ENCODE data around the gene SIRT3.

The SIRT3 gene

DNA sequence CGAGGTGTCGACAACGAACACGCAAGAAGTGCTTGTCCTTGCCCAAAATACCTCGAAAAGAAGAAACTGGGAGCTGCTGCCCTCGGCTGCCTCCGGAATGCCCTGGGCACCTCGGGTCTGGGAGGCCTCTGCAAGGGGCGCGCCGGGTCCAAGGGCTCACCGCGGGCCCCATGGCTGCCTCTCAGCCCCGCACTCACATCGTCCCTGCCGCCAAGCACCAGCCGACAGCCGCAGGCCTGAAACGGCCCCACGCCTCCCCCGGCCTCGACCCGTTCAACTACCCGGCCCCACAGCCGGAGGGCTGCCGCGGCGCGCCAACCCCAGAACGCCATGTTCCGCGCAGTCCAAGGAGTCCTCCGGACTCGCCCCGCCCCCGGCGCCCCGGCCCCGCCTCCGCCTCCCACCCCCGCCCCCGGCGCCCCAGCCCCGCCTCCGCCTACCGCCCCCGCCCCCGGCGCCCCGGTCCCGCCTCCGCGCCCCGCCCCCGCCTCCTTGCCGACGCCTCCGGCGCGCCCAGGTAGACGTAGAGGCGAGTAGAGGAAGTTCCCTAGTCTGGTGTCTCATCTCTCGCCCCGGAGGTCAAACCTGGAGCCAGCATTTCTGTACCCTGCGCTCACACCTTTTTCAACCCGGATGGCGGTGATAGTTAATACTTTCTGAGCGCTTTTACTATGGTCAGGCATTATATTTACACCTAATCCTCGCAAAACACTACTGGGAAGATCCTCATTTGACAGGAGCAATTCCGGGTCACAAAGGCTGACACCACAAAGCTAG, at the start of gene SIRT3:
Gene SIRT3 (minus strand): TSS at position 346 of the 777 bp plus-strand sequence. CDS start 14 bp downstream, at position 332.
- DNase-seq, result peak; percentile 83

GRCh38 chr11:285894-286220, 49.7 kb upstream of the SIRT3 start:
- DNase-seq, result no peak

- DNase-seq, result no peak
Observed at GRCh38 chr11:285021-285893, 49.1 kb upstream of the SIRT3 start.

DNA sequence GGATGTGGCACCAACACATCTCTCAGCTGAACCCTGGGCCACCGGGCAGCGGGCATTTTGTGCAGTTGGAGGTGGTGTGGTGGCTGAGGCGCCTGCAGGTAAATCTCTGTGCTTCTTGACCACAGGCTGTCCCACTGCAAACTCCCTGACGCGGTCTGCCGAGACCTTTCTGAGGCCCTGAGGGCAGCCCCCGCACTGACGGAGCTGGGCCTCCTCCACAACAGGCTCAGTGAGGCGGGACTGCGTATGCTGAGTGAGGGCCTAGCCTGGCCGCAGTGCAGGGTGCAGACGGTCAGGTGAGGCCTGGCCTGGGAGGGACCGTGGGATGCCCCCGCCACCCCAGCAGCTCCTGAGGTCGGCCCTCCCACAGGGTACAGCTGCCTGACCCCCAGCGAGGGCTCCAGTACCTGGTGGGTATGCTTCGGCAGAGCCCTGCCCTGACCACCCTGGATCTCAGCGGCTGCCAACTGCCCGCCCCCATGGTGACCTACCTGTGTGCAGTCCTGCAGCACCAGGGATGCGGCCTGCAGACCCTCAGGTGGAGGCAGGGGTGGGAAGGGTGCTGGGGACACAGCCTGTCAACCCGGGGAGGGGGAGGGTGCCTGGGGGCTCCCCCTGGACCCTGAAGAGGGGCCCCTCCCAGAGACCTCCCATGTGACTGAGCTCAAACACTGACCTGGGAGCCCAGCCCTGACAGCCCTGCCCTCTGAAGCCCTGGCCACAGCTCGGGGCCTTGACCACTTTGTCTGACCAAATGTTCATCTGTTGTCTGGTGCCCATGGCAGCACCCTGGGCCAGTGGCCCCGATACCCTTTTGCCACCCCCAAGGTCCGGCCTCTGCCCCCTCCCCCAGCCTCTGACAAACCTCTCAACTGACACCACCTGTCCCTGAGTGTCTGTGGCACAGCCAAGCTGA, 48.2 kb upstream of the SIRT3 start:
- no peak for DNase-seq

GRCh38 chr11:283405-284104, 47.4 kb upstream of the SIRT3 start:
- DNase-seq, result no peak

DNA sequence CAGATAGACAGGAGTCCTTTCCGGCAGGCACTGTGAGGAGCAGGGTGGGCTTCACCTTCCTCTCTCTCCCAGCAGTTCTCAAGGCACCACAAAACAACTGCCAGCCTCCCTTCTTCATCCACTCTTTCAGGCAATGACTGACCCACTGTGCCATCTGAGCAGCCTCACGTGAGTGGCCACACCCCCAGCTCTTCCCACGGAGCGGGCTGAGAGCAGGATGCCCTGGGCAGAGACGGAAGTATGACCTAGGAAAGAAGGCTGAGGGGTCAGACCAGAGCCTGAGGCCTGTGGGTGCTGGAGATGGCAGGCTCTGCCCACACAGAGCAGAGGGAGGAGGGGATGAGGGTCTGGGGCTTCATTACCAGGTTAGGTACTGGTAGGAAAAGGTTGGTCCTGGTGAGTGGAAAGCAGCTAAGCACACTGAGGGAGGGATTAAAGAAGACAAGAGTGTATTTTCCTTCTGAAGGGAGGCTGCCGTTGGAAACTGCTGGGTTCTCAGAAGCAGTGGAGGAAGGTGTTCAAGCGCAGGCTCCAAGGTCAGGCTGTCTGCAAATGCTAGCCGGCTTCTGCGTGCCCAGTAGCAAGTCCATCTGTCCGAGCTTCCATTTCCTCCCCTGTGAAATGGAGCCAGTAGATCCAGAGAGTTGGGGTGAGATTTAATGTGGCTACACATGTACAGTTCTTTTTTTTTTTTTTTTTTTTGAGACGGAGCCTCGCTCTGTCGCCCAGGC, 46.7 kb upstream of the SIRT3 start:
- DNase-seq, result no peak

DNA sequence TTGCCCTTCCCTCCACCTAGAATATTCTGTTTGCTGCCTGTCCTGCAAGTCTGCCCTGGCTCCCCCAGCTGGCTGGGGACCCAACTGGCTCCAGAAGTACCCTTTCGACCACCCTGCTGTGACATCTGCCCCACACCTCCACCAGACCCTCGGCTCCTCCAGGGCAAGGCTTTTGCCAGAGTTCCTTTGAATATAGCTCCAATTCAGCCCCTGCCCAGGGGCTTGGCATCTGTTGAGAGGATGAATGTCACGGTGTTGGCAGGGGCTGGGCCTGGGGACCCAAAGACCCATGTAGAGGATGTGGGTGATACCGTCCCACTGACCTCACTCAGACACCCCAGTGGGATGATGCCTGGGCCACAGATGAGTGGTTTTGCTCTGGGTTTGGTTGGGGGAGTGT, 46.0 kb upstream of the SIRT3 start:
- no peak for DNase-seq

GRCh38 chr11:281486-282161, 45.5 kb upstream of the SIRT3 start:
- DNase-seq, result no peak

- DNase-seq, result no peak
Observed at GRCh38 chr11:280706-281485, 44.8 kb upstream of the SIRT3 start.

DNA sequence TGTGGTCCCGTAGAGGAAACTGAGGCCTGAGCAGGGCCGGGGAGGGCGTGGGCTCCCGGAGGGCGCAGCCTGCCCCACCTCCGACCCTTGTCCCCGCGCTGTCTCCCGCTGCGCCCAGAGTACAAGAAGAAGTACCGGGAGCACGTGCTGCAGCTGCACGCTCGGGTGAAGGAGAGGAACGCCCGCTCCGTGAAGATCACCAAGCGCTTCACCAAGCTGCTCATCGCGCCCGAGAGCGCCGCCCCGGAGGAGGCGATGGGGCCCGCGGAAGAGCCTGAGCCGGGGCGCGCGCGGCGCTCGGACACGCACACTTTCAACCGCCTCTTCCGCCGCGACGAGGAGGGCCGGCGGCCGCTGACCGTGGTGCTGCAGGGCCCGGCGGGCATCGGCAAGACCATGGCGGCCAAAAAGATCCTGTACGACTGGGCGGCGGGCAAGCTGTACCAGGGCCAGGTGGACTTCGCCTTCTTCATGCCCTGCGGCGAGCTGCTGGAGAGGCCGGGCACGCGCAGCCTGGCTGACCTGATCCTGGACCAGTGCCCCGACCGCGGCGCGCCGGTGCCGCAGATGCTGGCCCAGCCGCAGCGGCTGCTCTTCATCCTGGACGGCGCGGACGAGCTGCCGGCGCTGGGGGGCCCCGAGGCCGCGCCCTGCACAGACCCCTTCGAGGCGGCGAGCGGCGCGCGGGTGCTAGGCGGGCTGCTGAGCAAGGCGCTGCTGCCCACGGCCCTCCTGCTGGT, 44.0 kb upstream of the SIRT3 start:
- DNase-seq, result no peak

- no peak for DNase-seq
Observed at GRCh38 chr11:279040-279965, 43.2 kb upstream of the SIRT3 start.

- DNase-seq, result no peak
Observed at GRCh38 chr11:278001-278951, 42.1 kb upstream of the SIRT3 start, which contains the start of gene NLRP6. Gene NLRP6, plus strand, starts transcription at chr11:278407. Its CDS starts 163 bp downstream, at chr11:278570.

- no peak for DNase-seq
Observed at GRCh38 chr11:276219-276618, 40.1 kb upstream of the SIRT3 start.

DNA sequence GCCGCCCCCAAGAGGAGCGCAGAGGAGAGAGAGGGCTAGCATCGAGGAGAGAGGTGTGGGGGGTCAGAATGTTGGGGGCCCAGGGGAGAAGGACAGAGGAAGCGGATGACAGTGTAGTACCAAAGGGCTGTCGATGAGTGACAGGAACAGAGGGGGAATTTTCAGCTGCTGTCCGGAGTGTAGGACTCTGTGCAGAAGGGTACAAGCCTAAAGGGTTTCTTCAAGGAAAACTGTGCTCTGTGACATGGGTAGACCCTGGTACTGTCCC, 36.7 kb upstream of the SIRT3 start:
- DNase-seq, result no peak

DNA sequence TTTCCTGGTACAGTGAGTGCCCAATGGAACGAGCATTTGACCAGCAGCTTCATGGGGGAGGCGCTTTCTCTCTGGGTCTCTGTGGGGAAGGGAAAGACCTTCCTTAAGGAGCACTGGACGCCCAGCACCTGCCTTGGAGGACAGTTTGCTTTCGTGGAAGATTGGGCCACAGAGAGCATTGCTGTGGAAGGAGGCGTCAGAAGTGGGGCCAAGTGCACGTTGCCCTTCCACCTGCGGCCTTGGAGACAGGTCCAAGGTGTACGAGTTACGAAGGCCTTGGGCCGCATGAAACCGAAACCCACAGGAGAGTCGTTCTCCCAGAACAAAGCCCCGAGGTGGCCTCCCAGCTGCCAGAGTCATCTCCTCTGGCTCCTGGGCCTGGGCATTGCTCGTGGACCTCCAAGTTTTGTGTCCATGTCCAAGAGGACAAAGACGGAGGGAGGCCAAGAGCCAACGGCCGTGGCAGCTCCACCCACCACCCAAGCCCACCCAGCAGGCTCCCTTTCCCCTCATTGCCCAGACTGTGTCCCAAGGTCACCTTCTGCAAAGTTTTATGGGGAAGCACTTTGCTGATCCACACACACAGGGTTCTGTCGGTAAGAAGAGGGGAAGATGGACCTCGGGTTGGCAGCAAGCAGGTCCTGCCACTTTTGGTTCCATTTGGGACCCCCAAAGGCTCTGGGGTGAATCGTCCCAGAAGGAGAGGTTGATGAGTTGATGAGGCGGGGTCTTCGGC, 36.2 kb upstream of the SIRT3 start:
- DNase-seq, result no peak

GRCh38 chr11:271319-271715, 35.2 kb upstream of the SIRT3 start:
- no peak for DNase-seq

Data from NCI-H1436 (cell line).